PC-3 (cell line): ENCODE data around the gene GADD45B. TPM values are rescaled to one million over a fixed set of nuclear protein-coding genes. Genes with fewer than 3 reads are reported as not detected.

Experiments used
- ATAC-seq: fragments of 200-7000 bp; cut with Tn5 transposase; 2 replicates; pipeline ENCODE4 v1.9.1; 2020; ENCODE audit warnings: mild to moderate bottlenecking, moderate library complexity
- BruUV-seq: library from RNA; stranded (reverse); fragments of 400-500 nt; replicated peaks from 2 replicates; lab custom pipeline; 2021; lab: Mats Ljungman, UMichigan
- CTCF ChIA-PET: fragments of 300-600 bp; sonication (Branson Sonifier 250); formaldehyde crosslinking; loops from one replicate; lab custom pipeline; 2022; ENCODE audit warnings: antibody characterized with exemption; lab: Charles Lee
- POLR2A ChIA-PET: fragments of 300-600 bp; sonication (Branson Sonifier 250); formaldehyde crosslinking; loops from one replicate; lab custom pipeline; 2022; ENCODE audit warnings: antibody characterized with exemption; ENCODE audit not compliant: unreplicated experiment; lab: Charles Lee
- DNase-seq: peaks from one replicate; pipeline ENCODE4 v3.0.0-alpha.2; 2015
- H2AFZ ChIP-seq: fragments of 300-600 bp; sonication (generic); 2 replicates; pipeline ENCODE4 v1.6.0; 2016; ENCODE audit warnings: antibody characterized with exemption, low read length
- H3F3A ChIP-seq: fragments of 300-600 bp; sonication (generic); one replicate; pipeline ENCODE4 v1.6.0; 2017; ENCODE audit warnings: antibody characterized with exemption, low read length, control low read depth, mild to moderate bottlenecking; ENCODE audit not compliant: unreplicated experiment
- H3K27ac ChIP-seq: fragments of 300-600 bp; sonication (generic); 2 replicates; pipeline ENCODE4 v1.5.1; 2016; ENCODE audit warnings: mild to moderate bottlenecking, low read length
- H3K27me3 ChIP-seq: fragments of 300-600 bp; sonication (generic); 2 replicates; pipeline ENCODE4 v1.6.1; 2016; ENCODE audit warnings: low read length, mixed read lengths
- H3K36me3 ChIP-seq: fragments of 300-600 bp; sonication (generic); 2 replicates; pipeline ENCODE4 v1.6.1; 2016; ENCODE audit warnings: low read depth, mixed run types, low read length, mixed read lengths
- H3K4me1 ChIP-seq: fragments of 300-600 bp; sonication (generic); 2 replicates; pipeline ENCODE4 v1.5.1; 2016; ENCODE audit warnings: low read length; ENCODE audit not compliant: insufficient read depth
- H3K4me2 ChIP-seq: fragments of 300-600 bp; sonication (generic); 2 replicates; pipeline ENCODE4 v1.6.0; 2016; ENCODE audit warnings: low read length
- H3K4me3 ChIP-seq: fragments of 300-600 bp; sonication (generic); 2 replicates; pipeline ENCODE4 v1.5.1; 2016; ENCODE audit warnings: mild to moderate bottlenecking, low read length, mixed read lengths
- H3K79me2 ChIP-seq: fragments of 300-600 bp; sonication (generic); 2 replicates; pipeline ENCODE4 v1.6.1; 2017; ENCODE audit warnings: low read length, mixed read lengths
- H3K9ac ChIP-seq: fragments of 300-600 bp; sonication (generic); 2 replicates; pipeline ENCODE4 v1.6.0; 2016; ENCODE audit warnings: mild to moderate bottlenecking, low read length
- H3K9me2 ChIP-seq: fragments of 300-600 bp; sonication (generic); replicated peaks from 2 replicates; pipeline ENCODE4 v1.6.1; 2016; ENCODE audit warnings: mixed run types, low read length, mixed read lengths
- H3K9me3 ChIP-seq: fragments of 300-600 bp; sonication (generic); 2 replicates; pipeline ENCODE4 v1.6.1; 2016; ENCODE audit warnings: low read length, mixed read lengths
- H4K20me1 ChIP-seq: fragments of 300-600 bp; sonication (generic); 2 replicates; pipeline ENCODE4 v1.6.1; 2016; ENCODE audit warnings: low read length, mixed read lengths
- CTCF ChIP-seq: fragments of 300-600 bp; sonication (generic); conservative IDR thresholded peaks from 2 replicates; pipeline ENCODE4 v1.5.1; 2017; ENCODE audit warnings: antibody characterized with exemption, low read depth, mild to moderate bottlenecking, low read length
- EZH2 ChIP-seq: fragments of 300-600 bp; sonication (generic); IDR thresholded peaks from one replicate; pipeline ENCODE4 v1.6.1; 2017; ENCODE audit warnings: antibody characterized with exemption, mild to moderate bottlenecking, low read length; ENCODE audit not compliant: unreplicated experiment
- EZH2phosphoT487 ChIP-seq: fragments of 300-600 bp; sonication (generic); IDR thresholded peaks from 2 replicates; pipeline ENCODE4 v1.6.1; 2018; ENCODE audit warnings: mild to moderate bottlenecking, antibody characterized with exemption, low read length, borderline replicate concordance
- intact Hi-C: fragments of 100-400 bp; cut with micrococcal nuclease; formaldehyde crosslinking; loops from 2 replicates; pipeline ENCODE4 v1.9.0; 2023
- total RNA-seq: library from RNA; depleted of rRNA; stranded (reverse); fragments of >200 nt; gene quantifications from 2 replicates; pipeline ENCODE4 v1.2.3, GENCODE V29; 2014

Gene GADD45B
- total RNA-seq, 1 experiment from 2014 or later, result 137 TPM

GRCh38 chr19:2485428-2485827, 9.5 kb downstream of the GADD45B start:
- no peaks in the 10 kb centered on the region for H3K9me3 ChIP-seq
- H3K4me1 ChIP-seq, result no peaks in the 10 kb centered on the region
- H2AFZ ChIP-seq, result no peak overlapping the region
- no peak overlapping the region for H3K4me2 ChIP-seq
- DNase-seq (no peak), ATAC-seq (no peak)
- no peaks in the 10 kb centered on the region for H4K20me1 ChIP-seq
- H3K27ac ChIP-seq, result no peak overlapping the region
- no peaks in the 10 kb centered on the region for H3K9me2 ChIP-seq
- no peaks in the 10 kb centered on the region for H3K36me3 ChIP-seq
- no peaks in the 10 kb centered on the region for H3F3A ChIP-seq
- no TSS peak for BruUV-seq
- ChIA-PET POLR2A (no interaction called here), CTCF (no interaction called here)
- intact Hi-C loops, result no loop called here
- H3K79me2 ChIP-seq, result no peaks in the 10 kb centered on the region
- TF ChIP-seq EZH2, result no peak
- no peak for TF ChIP-seq EZH2phosphoT487
- H3K4me3 ChIP-seq, result no peak overlapping the region
- no peak overlapping the region for H3K9ac ChIP-seq
- H3K27me3 ChIP-seq, result no peaks in the 10 kb centered on the region

DNA sequence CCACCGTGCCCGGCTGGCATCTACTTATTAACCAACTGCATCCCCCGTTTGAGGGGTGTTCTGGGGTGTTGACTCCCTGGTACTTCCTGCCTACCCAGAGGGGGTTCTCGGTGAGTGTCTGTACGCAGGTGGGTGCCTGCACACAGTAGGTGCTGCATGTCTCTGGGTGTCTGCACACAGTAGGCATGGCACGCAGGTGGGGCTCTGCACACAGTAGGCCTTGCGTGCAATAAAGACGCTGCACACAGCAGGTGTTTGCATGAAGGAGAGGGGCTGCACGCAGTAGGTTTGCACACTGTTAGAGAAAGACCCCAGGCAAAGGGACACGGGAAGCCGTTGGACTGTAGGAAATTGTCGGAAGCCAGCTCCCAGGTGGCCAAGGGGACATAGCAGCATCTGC, 11.2 kb downstream of the GADD45B start:
- Histone ChIP-seq H3K9me2 (no peaks in the 10 kb centered on the region), H3K9ac (no peak overlapping the region), H2AFZ (no peak overlapping the region), H3K4me2 (no peak overlapping the region), H3K79me2 (no peaks in the 10 kb centered on the region), H3K27me3 (no peaks in the 10 kb centered on the region), H3K4me1 (peaks cover 15% of the 10 kb centered on the region), H3K27ac (no peak overlapping the region), H3K4me3 (no peak overlapping the region), H3F3A (no peaks in the 10 kb centered on the region), H3K36me3 (no peaks in the 10 kb centered on the region), H3K9me3 (no peaks in the 10 kb centered on the region), H4K20me1 (no peaks in the 10 kb centered on the region)
- no TSS peak for BruUV-seq
- POLR2A ChIA-PET, result no interaction called here
- CTCF ChIA-PET, result no interaction called here
- intact Hi-C loops, result no loop called here
- ATAC-seq, result no peak
- no peak for TF ChIP-seq CTCF
- TF ChIP-seq EZH2, result no peak
- no peak for TF ChIP-seq EZH2phosphoT487
- no peak for DNase-seq

- H3K9me3 ChIP-seq, result no peaks in the 10 kb centered on the region
- H3K79me2 ChIP-seq, result 0 out of 2 replicates have a peak, but pooled peaks cover 5% of the 10 kb centered on the region
- ChIA-PET POLR2A (no interaction called here), CTCF (no interaction called here)
- ATAC-seq, result no peak
- H3K36me3 ChIP-seq, result no peaks in the 10 kb centered on the region
- no peak overlapping the region for H3K4me2 ChIP-seq
- H3F3A ChIP-seq, result no peaks in the 10 kb centered on the region
- no TSS peak for BruUV-seq
- DNase-seq, result no peak
- no peaks in the 10 kb centered on the region for H4K20me1 ChIP-seq
- H3K9ac ChIP-seq, result no peak overlapping the region
- H2AFZ ChIP-seq, result no peak overlapping the region
- no peaks in the 10 kb centered on the region for H3K9me2 ChIP-seq
- peaks cover 20% of the 10 kb centered on the region for H3K4me1 ChIP-seq
- TF ChIP-seq CTCF (no peak), EZH2phosphoT487 (no peak), EZH2 (no peak)
- intact Hi-C loops, result no loop called here
- no peaks in the 10 kb centered on the region for H3K27me3 ChIP-seq
- H3K4me3 ChIP-seq, result no peak overlapping the region
- no peak overlapping the region for H3K27ac ChIP-seq
Observed at GRCh38 chr19:2487842-2488241, 11.9 kb downstream of the GADD45B start.
